Erythroblast (primary cell): ENCODE results near the gene RAB44.

Experiments
- GATA1 ChIP-seq: IDR thresholded peaks from 2 replicates; pipeline ENCODE4 v1.6.1; 2011; ENCODE audit warnings: low read depth, mild to moderate bottlenecking, control low read depth, low read length, moderate library complexity
- POLR2A ChIP-seq: IDR thresholded peaks from 2 replicates; pipeline ENCODE4 v1.6.1; 2011; ENCODE audit warnings: mild to moderate bottlenecking, low read length

DNA sequence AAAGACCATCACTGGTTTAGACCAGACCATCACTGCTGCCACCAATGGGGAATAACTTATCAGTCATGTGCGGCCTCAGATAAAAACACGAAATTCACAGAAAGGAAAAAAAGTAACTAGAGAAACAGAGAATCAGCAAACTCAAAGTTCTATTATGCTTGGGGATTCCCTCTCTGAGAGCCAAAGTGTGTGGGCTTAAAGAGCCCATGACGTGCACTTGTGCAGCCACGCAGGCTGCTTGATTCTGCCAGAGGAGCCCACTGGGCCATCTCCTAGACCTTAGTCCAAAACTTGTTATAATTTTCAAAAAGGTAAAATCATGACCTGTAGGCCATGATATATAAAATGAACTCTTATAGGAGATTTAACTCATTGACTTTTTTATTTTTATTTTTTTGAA lies 15.2 kb downstream of the RAB44 start:
- TF ChIP-seq POLR2A (no peak), GATA1 (no peak)
